Measurements from ENCODE around the gene C12orf42. TPM values are rescaled to one million over a fixed set of nuclear protein-coding genes. Genes with fewer than 3 reads are reported as not detected.

The C12orf42 gene
- total RNA-seq, 1 experiment from 2014 or later, result not detected

GRCh38 chr12:103392722-103393121, 103.0 kb downstream of the C12orf42 start:
- H4K91ac ChIP-seq (ENCODE audit: insufficient read length, low read depth, low read length), result no peak overlapping the region
- no CpG with 5 or more reads among the region's 1 CpG for WGBS (ENCODE audit: extremely low coverage, insufficient read length, low lambda C conversion rate)
- no peak overlapping the region for H2BK20ac ChIP-seq (ENCODE audit: low read depth, low read length, poor library complexity, severe bottlenecking)
- H3K27me3 Mint-ChIP-seq (ENCODE audit: low read depth), result no peaks in the 10 kb centered on the region
- no peaks in the 10 kb centered on the region; a peak in 1 of 7 replicates for H3K36me3 Mint-ChIP-seq (ENCODE audit: insufficient read depth in 1 of 3, low read depth in 3 of 3)
- H3K79me2 ChIP-seq (ENCODE audit: insufficient read depth, low read length), result no peaks in the 10 kb centered on the region
- no peaks in the 10 kb centered on the region for H3K9me3 Mint-ChIP-seq
- H3K56ac ChIP-seq (ENCODE audit: insufficient read length, low read depth, low read length), result no peak overlapping the region
- no peak overlapping the region for H3K4me2 ChIP-seq (ENCODE audit: insufficient read depth, insufficient read length, low read length)
- H2AFZ ChIP-seq (ENCODE audit: low read length), result no peak overlapping the region
- H2BK15ac ChIP-seq (ENCODE audit: low read depth, low read length), result no peak overlapping the region
- H3K23me2 ChIP-seq (ENCODE audit: insufficient read length, low read depth, low read length, poor library complexity, severe bottlenecking), result no peaks in the 10 kb centered on the region
- no peak overlapping the region for H2BK120ac ChIP-seq (ENCODE audit: low read depth, low read length, poor library complexity, severe bottlenecking)
- no peak overlapping the region for H4K8ac ChIP-seq (replicated peaks; ENCODE audit: insufficient read length, low read depth, low read length)
- no peak for DNase-seq
- H2BK12ac ChIP-seq (ENCODE audit: insufficient read length, low read depth, low read length), result no peak overlapping the region
- no peaks in the 10 kb centered on the region for H3K79me1 ChIP-seq (ENCODE audit: insufficient read depth, low read depth, low read length, poor library complexity, severe bottlenecking)
- no peaks in the 10 kb centered on the region for H3K4me1 Mint-ChIP-seq
- no peak overlapping the region for H3K4ac ChIP-seq (ENCODE audit: low read depth, low read length)
- H3K18ac ChIP-seq (ENCODE audit: insufficient read length, low read depth, low read length), result no peak overlapping the region
- no peak overlapping the region for H3T11ph ChIP-seq (ENCODE audit: low read length)
- H3K27me3 ChIP-seq (ENCODE audit: insufficient read depth, low read length), result no peaks in the 10 kb centered on the region
- no peak overlapping the region for H4K5ac ChIP-seq (ENCODE audit: insufficient read length, low read depth, low read length)
- no peaks in the 10 kb centered on the region for H3K4me1 ChIP-seq (ENCODE audit: insufficient read depth, low read length)
- no peak overlapping the region for H3K27ac ChIP-seq (ENCODE audit: insufficient read length, low read depth, low read length)
- no peak for TF ChIP-seq CTCF (conservative IDR thresholded peaks at IDR 0.05)
- H3K27ac Mint-ChIP-seq, result no peak overlapping the region
- H3K9me3 ChIP-seq (ENCODE audit: control insufficient read depth, low read depth, low read length), result no peaks in the 10 kb centered on the region
- no peak overlapping the region for H2AK5ac ChIP-seq (ENCODE audit: insufficient read length, low read length)
- no peak overlapping the region for H3K14ac ChIP-seq (ENCODE audit: insufficient read depth, low read length)
- H4K20me1 ChIP-seq (ENCODE audit: control insufficient read depth, insufficient read depth, insufficient read length), result no peaks in the 10 kb centered on the region
- no peak overlapping the region for H3K4me3 Mint-ChIP-seq
- H2BK5ac ChIP-seq (ENCODE audit: insufficient read length, low read length), result no peak overlapping the region
- H3K23ac ChIP-seq (ENCODE audit: insufficient read length, low read depth, low read length), result no peak overlapping the region
- H3K9ac ChIP-seq (ENCODE audit: extremely low read depth, insufficient read length, low read length), result no peak overlapping the region
